GM21717 (cell line): ENCODE results near the gene ZNF439.
"Not testable (repeated sequence)": the region's sequence is repeated elsewhere in the genome, so short reads cannot be mapped to it uniquely, and the experiment has no call there.

ENCODE experiments used
- ATAC-seq: cut with Tn5 transposase; IDR thresholded peaks from one replicate; pipeline ENCODE4 v1.9.1; 2021; ENCODE audit warnings: mild to moderate bottlenecking, moderate library complexity; ENCODE audit not compliant: unreplicated experiment

The ZNF439 gene

DNA sequence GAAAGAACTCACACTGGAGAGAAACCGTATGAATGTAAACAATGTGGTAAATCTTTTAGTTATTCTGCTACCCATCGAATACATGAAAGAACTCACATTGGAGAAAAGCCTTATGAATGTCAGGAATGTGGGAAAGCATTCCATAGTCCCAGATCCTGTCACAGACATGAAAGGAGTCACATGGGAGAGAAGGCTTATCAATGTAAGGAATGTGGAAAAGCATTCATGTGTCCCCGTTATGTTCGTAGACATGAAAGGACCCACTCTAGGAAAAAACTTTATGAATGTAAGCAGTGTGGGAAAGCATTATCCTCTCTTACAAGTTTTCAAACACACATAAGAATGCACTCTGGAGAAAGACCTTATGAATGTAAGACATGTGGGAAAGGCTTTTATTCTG lies 19.2 kb downstream of the ZNF439 start:
- not testable (repeated sequence) for ATAC-seq

DNA sequence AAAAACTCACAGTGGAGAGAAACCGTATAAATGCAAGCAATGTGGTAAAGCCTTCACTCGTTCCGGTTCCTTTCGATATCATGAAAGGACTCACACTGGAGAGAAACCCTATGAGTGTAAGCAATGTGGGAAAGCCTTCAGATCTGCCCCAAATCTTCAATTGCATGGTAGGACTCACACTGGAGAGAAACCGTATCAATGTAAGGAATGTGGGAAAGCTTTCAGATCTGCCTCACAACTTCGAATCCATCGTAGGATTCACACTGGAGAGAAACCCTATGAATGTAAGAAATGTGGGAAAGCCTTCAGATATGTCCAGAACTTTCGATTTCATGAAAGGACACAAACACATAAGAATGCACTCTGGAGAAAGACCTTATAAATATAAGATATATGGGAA lies 19.7 kb downstream of the ZNF439 start:
- no peak for ATAC-seq

DNA sequence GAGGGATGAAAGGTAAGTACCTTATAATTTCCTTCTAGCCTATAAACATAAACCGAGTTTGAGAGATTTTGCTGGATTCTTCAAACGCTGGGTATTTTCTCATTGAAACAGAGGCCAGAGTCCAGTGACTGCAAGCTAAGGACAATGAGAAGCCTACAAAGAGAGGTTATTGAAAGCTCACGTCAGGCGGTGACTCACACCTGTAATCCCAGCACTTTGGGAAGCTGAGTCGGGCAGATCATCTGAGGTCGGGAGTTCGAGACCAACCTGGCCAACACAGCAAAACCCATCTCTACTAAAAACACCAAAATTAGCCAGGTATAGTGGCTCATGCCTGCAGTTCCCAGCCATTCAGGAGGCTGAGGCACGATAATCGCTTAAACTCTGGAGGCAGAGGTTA lies 24.1 kb downstream of the ZNF439 start:
- no peak for ATAC-seq

DNA sequence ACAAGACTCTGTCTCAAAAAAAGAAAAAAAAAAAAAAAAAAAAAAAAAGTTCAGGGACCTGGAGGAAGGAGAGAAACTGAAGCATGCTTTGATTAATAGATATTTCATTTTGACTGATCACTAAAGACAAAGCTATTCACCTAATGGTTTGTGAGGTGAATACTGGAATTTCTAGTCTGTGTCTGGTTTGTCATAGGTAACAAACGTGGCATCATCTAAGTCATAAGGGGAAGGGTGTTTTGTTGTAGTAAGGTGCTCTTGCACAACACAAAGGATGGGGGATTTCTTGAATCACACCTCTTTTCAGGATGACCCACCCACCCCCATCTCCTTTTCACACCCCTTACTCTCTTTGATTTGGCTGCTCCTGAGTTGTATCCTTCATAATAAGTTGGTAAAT lies 25.2 kb downstream of the ZNF439 start:
- no peak for ATAC-seq

DNA sequence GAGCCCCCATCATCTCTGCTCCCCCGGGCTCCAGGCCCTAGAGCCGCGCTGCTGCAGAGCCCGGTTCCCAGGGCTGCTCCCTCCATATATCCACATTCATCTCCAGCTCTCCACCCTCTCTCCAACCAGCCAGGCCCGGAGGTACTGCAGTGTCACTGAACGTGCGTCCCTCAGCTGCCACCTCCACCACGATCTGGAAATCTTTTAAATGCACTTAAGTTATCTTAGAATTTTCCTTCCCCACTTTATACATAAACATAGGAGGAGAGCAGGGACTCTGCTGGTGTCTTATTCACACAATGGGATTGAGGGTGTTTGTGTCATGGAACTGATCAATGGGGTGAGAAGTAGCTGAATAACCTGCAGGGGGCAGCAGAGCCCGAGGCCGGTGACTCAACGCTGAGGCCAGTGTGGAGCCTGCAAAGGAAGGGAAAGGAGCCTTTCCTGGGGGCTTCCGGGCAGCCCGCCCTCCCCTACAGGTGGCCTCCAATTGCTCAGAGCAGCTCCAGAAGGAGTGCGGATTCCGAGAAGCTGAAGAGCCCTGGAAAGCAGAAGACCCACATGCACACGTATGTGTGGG lies 31.3 kb downstream of the ZNF439 start:
- ATAC-seq, result not testable (repeated sequence)

DNA sequence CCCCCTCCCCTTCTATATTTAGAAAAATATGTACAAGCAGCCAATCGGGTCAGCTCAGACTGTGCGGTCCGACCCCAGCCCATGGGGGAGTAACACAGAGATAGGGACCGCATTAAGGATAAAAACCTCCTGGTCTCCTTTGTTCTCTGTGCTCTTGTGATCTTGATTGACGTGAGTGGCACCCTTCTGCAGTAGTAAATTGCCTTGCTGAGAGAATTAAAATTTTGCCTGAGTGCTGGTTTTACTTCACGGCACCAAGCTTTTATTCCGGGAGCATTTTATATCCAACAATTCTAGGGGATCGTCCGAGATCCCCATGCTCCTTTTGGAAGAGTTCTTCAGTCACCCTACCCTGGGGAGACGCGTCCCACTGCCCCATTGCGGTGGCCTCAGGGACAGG lies 32.1 kb downstream of the ZNF439 start:
- no peak for ATAC-seq

DNA sequence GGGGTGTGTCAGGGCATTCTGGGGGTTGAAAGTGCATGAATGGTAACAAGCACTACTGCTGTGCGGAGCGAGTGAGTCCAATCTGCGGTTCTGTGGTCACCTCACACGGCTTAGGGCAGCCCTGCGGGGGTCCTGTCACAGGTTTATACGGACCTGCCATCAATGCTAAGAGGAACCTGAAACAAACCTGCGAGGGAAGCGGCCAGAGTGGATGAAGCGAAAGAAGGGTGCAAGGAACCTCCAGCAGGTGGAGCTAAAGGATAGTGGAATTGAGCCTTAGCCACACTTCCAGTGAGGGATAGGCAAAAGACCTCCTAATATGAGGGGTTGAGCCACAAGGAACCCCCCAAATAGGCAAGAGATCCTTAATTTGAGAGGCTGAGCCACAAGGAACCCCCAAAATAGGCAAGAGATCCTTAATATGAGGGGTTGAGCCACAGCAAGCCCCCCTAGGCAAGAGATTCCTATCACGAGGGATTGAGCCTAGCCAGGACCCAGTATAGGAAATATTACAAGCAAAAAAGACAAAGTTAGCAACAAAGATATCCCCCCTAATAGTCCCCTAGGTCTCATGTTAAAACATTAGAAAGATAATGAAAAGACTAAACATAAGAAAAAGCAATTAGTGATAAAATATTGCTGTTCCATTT lies 32.8 kb downstream of the ZNF439 start:
- no peak for ATAC-seq

DNA sequence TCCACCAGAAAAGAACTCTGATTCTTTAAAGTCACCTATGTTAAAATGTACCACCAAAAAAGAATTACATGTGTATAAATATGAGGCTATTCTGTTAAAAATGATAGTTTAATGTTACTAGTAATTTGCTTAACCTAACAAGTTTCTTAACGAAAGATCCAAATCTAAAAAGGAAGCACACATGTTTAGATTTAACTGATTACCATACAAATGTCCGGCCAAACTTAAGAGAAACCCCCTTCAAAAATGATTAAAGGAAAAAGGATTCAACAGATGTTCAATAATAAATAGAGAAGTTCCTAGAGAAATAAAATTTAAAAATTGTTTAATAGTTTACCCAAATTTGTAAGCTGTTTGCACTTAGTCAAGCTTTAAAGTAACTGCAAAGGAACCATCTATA lies 34.1 kb downstream of the ZNF439 start:
- ATAC-seq, result no peak

DNA sequence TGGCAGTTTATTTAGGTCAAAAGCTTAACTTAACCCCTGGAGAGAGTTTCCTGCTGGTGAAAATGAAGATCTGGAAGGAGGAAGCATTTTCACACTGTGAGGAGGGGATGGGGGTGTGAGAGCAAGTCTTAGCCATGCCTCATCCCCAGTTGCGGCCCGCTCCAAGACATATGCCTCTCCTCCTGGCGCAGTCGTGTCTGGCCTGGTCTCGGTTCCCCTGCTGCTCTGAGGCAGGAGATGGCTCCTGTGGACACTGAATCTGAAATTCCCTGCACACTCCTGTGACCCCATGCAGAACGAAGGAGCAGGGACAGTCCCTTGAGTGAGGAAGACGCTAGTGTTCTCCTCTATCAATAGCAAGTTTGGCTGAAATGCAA lies 38.7 kb downstream of the ZNF439 start:
- ATAC-seq, result no peak

DNA sequence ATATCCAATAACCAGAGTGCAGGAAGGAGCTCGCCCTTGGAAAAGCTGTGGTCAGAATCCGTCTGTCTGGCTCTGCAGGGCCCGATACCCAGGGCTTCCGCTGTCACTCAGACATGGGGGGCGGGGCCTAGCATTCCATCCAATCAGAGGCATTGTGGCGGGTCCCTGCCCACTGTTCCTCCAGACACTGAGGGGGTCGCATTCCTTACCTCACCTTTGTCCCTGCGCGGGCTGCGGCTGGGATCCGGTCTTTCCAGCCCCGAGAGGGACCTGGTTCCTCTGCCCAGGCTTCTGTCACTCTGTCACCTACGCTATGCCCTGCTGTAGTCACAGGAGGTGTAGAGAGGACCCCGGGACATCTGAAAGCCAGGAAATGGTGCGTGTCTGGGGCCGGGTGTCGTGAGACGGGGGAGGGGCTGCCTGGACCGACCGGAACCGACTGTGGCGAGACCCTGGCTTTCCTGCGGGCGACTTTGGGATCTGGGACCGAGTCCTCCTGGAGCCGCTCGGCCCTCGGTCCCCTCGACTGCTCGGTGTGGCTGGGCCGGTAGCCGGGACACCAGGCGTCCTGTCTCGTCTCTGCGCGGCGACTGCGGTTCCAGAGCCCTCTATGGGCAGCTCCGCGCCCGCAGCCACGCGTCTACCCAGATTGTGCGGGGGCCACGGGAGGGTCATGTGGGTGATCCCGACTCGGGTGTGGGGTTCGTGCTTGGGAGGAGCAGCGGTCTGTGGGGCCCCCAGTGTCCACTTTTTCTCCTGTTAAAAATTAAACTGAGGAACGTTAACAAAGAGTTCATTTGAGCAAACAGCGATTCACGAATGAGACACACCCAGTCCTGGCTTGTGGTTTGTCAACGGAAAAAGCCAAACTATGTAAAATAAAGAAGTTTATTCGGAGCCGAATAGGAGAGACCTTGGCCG lies 39.3 kb downstream of the ZNF439 start, which contains the start of gene ZNF69:
Gene ZNF69 (plus strand): TSS at position 172 of the 921 bp plus-strand sequence. CDS start 142 bp downstream, at position 314.
- ATAC-seq, result no peak

DNA sequence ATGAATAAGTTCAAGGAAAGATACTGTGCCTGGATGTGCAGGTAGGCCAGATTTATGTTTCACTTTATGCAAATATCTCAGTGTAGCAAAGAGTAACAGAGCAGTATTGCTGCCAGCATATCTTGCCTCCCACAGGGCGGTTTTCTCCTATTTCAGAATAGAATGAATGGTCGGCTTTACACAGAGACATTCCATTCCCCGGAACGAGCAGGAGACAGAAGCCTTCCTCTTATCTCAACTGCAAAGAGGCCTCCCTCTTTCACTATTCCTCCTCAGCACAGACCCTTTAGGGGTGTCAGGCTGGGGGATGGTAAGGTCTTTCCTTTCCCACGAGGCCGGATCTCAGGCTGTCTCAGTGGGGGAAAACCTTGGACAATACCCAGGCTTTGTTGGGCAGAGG lies 41.4 kb downstream of the ZNF439 start:
- not testable (repeated sequence) for ATAC-seq

DNA sequence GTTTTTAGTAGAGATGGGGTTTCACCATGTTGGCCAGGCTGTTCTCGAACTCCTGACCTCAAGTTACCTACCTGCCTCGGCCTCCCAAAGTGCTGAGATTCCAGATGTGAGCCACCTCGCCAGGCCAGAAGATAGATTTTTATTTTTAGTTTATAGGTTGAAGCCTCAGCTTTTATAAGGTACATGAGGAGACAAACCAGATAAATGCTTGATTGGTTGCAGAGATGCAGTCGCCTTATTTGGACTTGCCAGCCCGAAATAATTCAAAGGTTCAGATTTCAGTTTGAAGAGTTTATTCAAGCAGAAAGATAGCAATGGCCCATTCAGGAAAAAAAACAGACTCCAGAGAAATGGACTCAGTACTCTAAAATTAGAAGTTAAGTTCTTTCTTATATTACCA lies 42.1 kb downstream of the ZNF439 start:
- no peak for ATAC-seq

DNA sequence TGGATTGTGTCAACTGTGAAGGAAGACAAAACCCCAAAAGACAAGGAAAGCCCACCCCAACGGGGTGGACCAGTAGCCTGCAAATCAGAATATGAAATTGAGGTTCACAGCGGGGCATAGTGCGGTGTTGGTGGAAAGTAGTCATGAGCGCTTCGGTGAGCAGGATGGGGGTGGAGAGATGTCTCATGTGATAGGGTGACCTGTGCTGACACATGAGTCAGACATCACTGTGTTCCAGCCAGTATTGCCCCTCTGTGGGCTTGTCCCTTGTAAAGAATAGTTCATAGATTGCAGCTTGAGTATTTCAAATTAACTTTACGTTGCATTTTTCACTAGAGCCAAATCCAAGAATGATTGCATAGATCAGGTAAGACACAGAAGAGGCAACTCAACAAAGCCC lies 46.3 kb downstream of the ZNF439 start:
- ATAC-seq, result no peak

DNA sequence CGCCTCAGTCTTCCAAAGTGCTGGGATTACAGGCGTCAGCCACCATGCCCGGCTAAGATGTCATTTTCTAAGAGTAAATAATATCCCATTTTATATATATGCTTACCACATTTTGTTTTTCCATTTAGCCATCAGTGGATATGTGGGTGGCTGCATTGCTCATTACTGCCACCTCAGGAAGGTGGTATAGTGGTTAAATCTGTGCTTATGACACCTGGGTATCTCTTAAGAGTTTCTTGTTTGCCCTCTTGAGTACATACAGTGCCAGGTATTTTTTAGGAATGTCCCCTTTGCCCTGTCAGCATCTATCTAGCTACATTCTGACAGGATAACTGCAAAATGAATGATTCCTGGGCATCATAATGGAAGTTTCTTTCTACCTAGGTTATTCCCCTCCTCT lies 53.7 kb downstream of the ZNF439 start:
- no peak for ATAC-seq

DNA sequence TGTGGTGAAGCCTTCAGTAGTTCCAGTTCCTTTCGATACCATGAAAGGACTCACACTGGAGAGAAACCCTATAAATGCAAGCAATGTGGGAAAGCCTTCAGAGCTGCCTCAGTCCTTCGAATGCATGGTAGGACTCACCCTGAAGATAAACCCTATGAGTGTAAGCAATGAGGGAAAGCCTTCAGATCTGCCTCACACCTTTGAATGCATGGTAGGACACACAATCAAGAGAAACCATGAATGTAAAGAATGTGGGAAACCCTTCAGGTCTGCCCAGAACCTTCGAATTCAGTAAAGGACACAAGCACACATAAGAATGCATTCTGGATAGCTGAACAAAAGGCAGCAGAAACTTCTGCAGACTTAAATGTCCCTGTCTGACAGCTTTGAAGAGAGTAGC lies 57.4 kb downstream of the ZNF439 start:
- ATAC-seq, result no peak

DNA sequence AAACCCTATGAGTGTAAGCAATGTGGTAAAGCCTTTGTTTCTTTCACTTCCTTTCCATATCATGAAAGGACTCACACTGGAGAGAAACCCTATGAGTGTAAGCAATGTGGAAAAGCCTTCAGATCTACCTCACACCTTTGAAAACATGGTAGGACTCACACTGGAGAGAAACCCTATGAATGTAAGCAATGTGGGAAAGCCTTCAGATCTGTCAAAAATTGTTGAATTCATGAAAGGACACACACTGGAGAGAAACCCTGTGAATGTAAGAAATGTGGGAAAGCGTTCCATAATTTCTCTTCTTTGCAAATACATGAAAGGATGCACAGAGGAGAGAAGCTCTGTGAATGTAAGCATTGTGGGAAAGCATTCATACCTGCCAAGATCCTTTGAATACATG lies 63.4 kb downstream of the ZNF439 start:
- ATAC-seq, result not testable (repeated sequence)

DNA sequence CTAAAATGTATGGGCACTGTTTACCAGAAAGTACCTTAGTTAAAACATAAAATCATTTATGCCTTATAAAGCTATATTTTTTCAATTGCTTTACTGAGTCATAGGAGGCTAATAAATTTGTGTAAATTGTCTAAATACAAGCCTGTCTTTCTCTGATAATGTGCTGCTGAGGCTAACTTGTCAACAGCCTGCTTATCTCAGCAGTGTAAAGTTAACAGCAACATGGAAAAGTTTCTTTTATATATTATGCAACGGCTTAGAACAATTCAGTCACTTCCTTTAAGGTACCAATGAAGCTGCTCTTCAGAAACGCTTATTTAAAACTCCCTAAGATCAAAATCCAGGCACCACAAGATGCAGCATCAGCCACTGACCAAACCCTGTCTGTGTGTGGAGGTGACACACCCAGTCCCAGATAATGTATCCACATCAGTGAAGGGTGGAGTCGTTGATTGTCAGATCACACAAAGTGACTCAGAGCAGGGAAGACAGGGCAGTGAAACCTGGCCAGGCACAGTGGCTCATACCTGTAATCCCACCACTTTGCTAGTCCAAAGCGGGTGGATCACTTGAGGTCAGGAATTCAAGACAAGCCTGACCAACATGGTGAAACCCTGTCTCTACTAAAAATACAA lies 66.0 kb downstream of the ZNF439 start:
- ATAC-seq, result not testable (repeated sequence)
